Psoas muscle (tissue), 8 donors: Measurements from ENCODE around the gene IFNA13. TPM values are rescaled to one million over a fixed set of nuclear protein-coding genes. Genes with fewer than 3 reads are reported as not detected.
A peak's percentile ranks its signal among the peaks of the same experiment; 100 is the strongest.
"Not testable (repeated sequence)": the region's sequence is repeated elsewhere in the genome, so short reads cannot be mapped to it uniquely, and the experiment has no call there.

Source experiments
- ATAC-seq, 4 donors: fragments of 200-7000 bp; cut with Tn5 transposase; one replicate each; pipeline ENCODE4 v1.9.1; 2020; ENCODE audit warnings: moderate library complexity in 3 of 4, mild to moderate bottlenecking in 2 of 4
- DNase-seq, 2 donors: peaks; one replicate each; pipeline ENCODE4 v3.0.0-alpha.2; 2020
- H3K27ac ChIP-seq: fragments of 200-600 bp; one replicate; pipeline ENCODE4 v1.8.0; 2022
- H3K27me3 ChIP-seq, 3 donors: fragments of 200-600 bp in 1 of 3; one replicate each; pipeline versions ENCODE4 v1.6.1 to v1.8.0; 2013 to 2022; ENCODE audit warnings: low read length in 2 of 3, mild to moderate bottlenecking in 2 of 3, moderate library complexity in 1 of 3; ENCODE audit not compliant: insufficient read depth in 3 of 3
- H3K36me3 ChIP-seq, 2 donors: fragments of 200-600 bp in 1 of 2; one replicate each; pipeline versions ENCODE4 v1.6.1 to v1.8.0; 2013 to 2022; ENCODE audit warnings: low read depth in 1 of 2, mild to moderate bottlenecking in 1 of 2, moderate library complexity in 1 of 2; ENCODE audit not compliant: insufficient read depth in 1 of 2
- H3K4me1 ChIP-seq: fragments of 200-600 bp; one replicate; pipeline ENCODE4 v1.8.0; 2022
- H3K4me3 ChIP-seq: fragments of 200-600 bp; one replicate; pipeline ENCODE4 v1.8.0; 2022; ENCODE audit warnings: mild to moderate bottlenecking
- H3K9me3 ChIP-seq: fragments of 200-600 bp; one replicate; pipeline ENCODE4 v1.8.0; 2022
- WGBS, 3 donors: extraction: QIAGEN DNeasy Blood & Tissue Kit; methylation state at CpG; one replicate each; pipeline versions ENCODE4 v1.1.6 to v1.1.7; 2013; 5-methylcytosine and 5-hydroxymethylcytosine counted together
- intact Hi-C, 2 donors: fragments of 100-400 bp; cut with DNase I; formaldehyde crosslinking; loops; one replicate each; pipeline versions ENCODE4 v1.11.0 to v1.14.2; 2022
- polyA plus RNA-seq, 3 donors: library from polyadenylated mRNA; stranded (reverse); fragments of 200-250 nt; gene quantifications; one replicate each; pipeline ENCODE4 v1.2.3, GENCODE V29; 2013
- total RNA-seq, 4 donors: library from RNA; stranded (reverse); fragmentation: NEBNext Ultra II Directional in 2 of 4; extraction: Animal tissue kit (Norgen Biotek cat#: 25700) in 2 of 4; gene quantifications; one replicate each; pipeline versions ENCODE4 v1.2.1 to v1.2.4, GENCODE V29; 2021 to 2023
- TF ChIP-seq, protein P1 (sequence below): fragments of 200-600 bp; IDR thresholded peaks from one replicate; pipeline ENCODE4 v1.8.0; 2022; ENCODE audit warnings: antibody characterized with exemption
- donor health status: healthy with polysubstance abuse.
- donor health status: DM: no; HTN: no; CAD: no; lungs with moderate emphysema.
- donor health status: Bipolar disorder and iron deficiency.
- donor health status: healthy.
- donor health status: DM: yes; HTN: yes; CAD: no.
- donor health status: DM: no; HTN: no; CAD: no.
- donor health status: DM: no; HTN: no; CAD: no.
- donor health status: DM: yes; HTN: yes; CAD: no.

The IFNA13 gene
- total and polyA plus RNA-seq, 7 donors: not detected

GRCh38 chr9:21392270-21392669, 24.4 kb upstream of the IFNA13 start:
- DNase-seq (no peak), ATAC-seq (no peak)
- no peaks in the 10 kb centered on the region for H3K4me1 ChIP-seq
- TF ChIP-seq, protein P1, sequence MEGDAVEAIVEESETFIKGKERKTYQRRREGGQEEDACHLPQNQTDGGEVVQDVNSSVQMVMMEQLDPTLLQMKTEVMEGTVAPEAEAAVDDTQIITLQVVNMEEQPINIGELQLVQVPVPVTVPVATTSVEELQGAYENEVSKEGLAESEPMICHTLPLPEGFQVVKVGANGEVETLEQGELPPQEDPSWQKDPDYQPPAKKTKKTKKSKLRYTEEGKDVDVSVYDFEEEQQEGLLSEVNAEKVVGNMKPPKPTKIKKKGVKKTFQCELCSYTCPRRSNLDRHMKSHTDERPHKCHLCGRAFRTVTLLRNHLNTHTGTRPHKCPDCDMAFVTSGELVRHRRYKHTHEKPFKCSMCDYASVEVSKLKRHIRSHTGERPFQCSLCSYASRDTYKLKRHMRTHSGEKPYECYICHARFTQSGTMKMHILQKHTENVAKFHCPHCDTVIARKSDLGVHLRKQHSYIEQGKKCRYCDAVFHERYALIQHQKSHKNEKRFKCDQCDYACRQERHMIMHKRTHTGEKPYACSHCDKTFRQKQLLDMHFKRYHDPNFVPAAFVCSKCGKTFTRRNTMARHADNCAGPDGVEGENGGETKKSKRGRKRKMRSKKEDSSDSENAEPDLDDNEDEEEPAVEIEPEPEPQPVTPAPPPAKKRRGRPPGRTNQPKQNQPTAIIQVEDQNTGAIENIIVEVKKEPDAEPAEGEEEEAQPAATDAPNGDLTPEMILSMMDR: no peak
- H3K27ac ChIP-seq: no peak overlapping the region
- no peaks in the 10 kb centered on the region for H3K36me3 ChIP-seq
- H3K4me3 ChIP-seq: no peak overlapping the region
- 75 to 87% (median 80%) methylated on average over 6 of the region's 6 CpGs for WGBS, 3 donors
- H3K9me3 ChIP-seq: no peaks in the 10 kb centered on the region
- intact Hi-C loops: loop anchor here in 1 of 2 donors (5.0 kb wide), 1 partner anchor 45 kb away; no protein-coding TSS in a partner anchor
- H3K27me3 ChIP-seq: peaks cover 0 to 22% (median 4%) of the 10 kb centered on the region in 3 donors

GRCh38 chr9:21385131-21385670, 17.3 kb upstream of the IFNA13 start, which contains the start of gene IFNA2:
IFNA2 (minus strand) TSS chr9:21385398; CDS start chr9:21385329, 69 bp downstream.
- Histone ChIP-seq H3K4me1 (no peaks in the 10 kb centered on the region), H3K4me3 (no peak within 1 kb of the TSS), H3K27ac (no peak within 1 kb of the TSS), H3K36me3 (no peaks in the 10 kb centered on the region), H3K27me3 (peaks cover 2 to 26% (median 8%) of the 10 kb centered on the region in 3 donors), H3K9me3 (no peaks in the 10 kb centered on the region)
- ATAC-seq: no peak
- intact Hi-C loops: loop anchor here in 1 of 2 donors (10.0 kb wide), 1 partner anchor 60 kb away; the partner anchor contains the start of gene IFNA1
- peak in 1 of 2 donors; percentile 35 for DNase-seq
- WGBS, 3 donors: 39 to 50% (median 48%) methylated on average over 1 of the region's 1 CpG
- TF ChIP-seq, protein P1: no peak

GRCh38 chr9:21383627-21384026, 15.8 kb upstream of the IFNA13 start:
- Histone ChIP-seq H3K4me1 (no peaks in the 10 kb centered on the region), H3K27me3 (peaks cover 2 to 25% (median 8%) of the 10 kb centered on the region in 3 donors), H3K36me3 (no peaks in the 10 kb centered on the region), H3K4me3 (no peak overlapping the region), H3K9me3 (no peaks in the 10 kb centered on the region), H3K27ac (no peak overlapping the region)
- 71 to 78% (median 76%) methylated on average over 4 of the region's 4 CpGs for WGBS, 3 donors
- TF ChIP-seq, protein P1: no peak
- intact Hi-C loops: loop anchor here in 1 of 2 donors (10.0 kb wide), 1 partner anchor 61 kb away; the partner anchor contains the start of gene IFNA1
- ATAC-seq (no peak), DNase-seq (no peak)

DNA sequence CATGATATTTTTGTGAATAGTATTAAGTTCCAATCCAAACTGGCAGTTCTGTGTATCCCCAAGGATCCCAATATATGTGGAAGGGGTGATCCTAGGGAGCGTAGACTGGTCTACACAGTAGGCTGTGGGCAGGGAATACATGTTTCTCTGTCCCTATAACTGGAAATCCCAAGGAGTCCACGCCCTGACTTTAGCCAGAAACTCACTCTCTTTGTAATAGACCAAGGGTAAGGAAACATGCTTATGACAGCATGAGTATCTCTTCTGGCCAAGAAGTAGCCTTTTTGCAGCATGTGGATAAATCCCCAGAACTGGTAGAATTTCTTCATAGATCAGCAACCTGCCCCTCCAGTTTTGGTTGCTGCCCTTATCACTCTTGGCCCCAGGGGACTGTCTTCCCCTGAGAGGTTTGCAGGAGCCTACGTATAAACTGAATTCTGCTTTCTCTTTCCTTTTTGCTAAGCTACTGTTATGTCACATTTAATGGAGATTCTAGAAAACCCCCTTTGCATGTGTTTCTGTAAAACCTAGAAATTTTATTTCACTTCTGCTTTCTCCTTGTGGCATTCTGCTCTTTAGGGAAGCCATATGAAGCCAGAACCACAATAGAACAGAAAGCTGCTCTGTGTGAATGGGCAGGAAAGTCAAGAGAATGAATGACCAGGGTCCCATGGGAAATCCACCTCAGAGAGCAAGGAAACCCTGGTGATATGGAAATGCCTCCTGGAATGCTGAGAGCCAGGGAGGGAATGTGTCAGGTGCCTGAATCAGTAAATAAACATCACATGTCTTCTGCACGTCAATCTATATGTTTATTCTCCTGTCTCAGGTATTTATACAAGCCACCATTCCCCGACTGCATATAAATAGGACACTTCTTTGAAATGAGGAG, 13.8 kb upstream of the IFNA13 start:
- DNase-seq (no peak), ATAC-seq (no peak)
- 40 to 49% (median 42%) methylated on average over 5 of the region's 5 CpGs for WGBS, 3 donors
- no peaks in the 10 kb centered on the region for H3K4me1 ChIP-seq
- intact Hi-C loops: loop anchor here in 1 of 2 donors (10.0 kb wide), 1 partner anchor 63 kb away; the partner anchor contains the start of gene IFNA1
- TF ChIP-seq, protein P1: no peak
- H3K27ac ChIP-seq: no peak overlapping the region
- H3K9me3 ChIP-seq: no peaks in the 10 kb centered on the region
- H3K27me3 ChIP-seq: peaks cover 2 to 28% (median 4%) of the 10 kb centered on the region in 3 donors
- no peaks in the 10 kb centered on the region for H3K36me3 ChIP-seq
- H3K4me3 ChIP-seq: no peak overlapping the region

DNA sequence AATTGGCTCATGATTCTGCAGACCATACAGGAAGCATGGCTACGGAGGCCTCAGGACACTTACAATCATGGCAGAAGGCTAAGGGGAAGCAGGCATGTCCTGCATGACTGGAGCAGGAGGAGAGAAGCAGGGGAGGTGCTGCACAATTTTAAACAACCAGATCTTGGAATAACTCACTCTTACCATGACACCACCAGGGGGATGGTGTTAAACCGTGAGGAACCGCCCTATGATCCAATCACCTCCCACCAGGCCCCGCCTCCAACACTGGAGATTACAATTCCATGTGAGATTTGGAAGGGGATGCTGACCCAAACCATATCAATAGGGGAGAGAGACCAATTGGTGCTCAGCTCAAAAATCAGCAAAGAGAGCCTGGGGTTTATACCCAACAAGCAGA, 3.6 kb upstream of the IFNA13 start:
- H3K9me3 ChIP-seq, ATAC-seq, H3K4me3 ChIP-seq, H3K27me3 ChIP-seq, intact Hi-C loops, H3K4me1 ChIP-seq, H3K27ac ChIP-seq, DNase-seq, H3K36me3 ChIP-seq: not testable (repeated sequence)
- WGBS, 3 donors: 61 to 63% (median 62%) methylated on average over 4 of the region's 4 CpGs

DNA sequence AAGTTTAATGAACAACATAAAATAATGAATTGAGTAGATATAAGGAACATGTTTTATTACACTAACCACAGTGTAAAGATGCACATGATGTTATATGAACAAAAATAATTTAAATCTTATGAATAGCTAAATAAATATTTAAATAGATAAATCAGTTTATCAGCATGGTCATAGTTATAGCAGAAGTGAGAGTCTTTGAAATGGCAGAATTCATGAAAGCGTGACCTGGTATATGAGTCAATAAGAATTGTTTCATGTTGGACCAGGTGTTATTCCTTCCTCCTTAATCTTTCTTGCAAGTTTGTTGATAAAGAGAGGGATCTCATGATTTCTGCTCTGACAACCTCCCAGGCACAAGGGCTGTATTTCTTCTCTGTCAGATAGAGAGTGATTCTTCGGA, 688 bp downstream of the IFNA13 start:
- H3K9me3 ChIP-seq, ATAC-seq, H3K36me3 ChIP-seq, DNase-seq, H3K27me3 ChIP-seq, H3K4me3 ChIP-seq, H3K27ac ChIP-seq, H3K4me1 ChIP-seq, intact Hi-C loops: not testable (repeated sequence)
- 92 to 100% (median 95%) methylated on average over 1 of the region's 2 CpGs for WGBS, 3 donors
